IMR-90 (cell line): ENCODE results near the gene OGFOD3.

ENCODE experiments used
- BHLHE40 ChIP-seq: fragments of 150-350 bp; IDR thresholded peaks from 2 replicates; pipeline ENCODE4 v1.6.1; 2016; ENCODE audit warnings: mild to moderate bottlenecking, low read depth, low read length
- CEBPB ChIP-seq: IDR thresholded peaks from 2 replicates; pipeline ENCODE4 v1.6.1; 2012; ENCODE audit warnings: low read depth, low read length, improper control_type of control experiment
- MAZ ChIP-seq: IDR thresholded peaks from 2 replicates; pipeline ENCODE4 v1.6.1; 2012; ENCODE audit warnings: low read depth, mild to moderate bottlenecking, low read length, improper control_type of control experiment, moderate library complexity, borderline replicate concordance
- NFE2L2 ChIP-seq: fragments of 150-350 bp; IDR thresholded peaks from 2 replicates; pipeline ENCODE4 v1.6.1; 2016; ENCODE audit warnings: low read depth, mild to moderate bottlenecking, low read length
- POLR2A ChIP-seq: IDR thresholded peaks from 2 replicates; pipeline ENCODE4 v1.6.1; 2012; ENCODE audit warnings: mild to moderate bottlenecking, low read depth, low read length
- RAD21 ChIP-seq: IDR thresholded peaks from 2 replicates; pipeline ENCODE4 v1.6.1; 2012; ENCODE audit warnings: low read length, improper control_type of control experiment
- RFX5 ChIP-seq: IDR thresholded peaks from 2 replicates; pipeline ENCODE4 v1.8.0; 2012; ENCODE audit warnings: low read depth, mild to moderate bottlenecking, low read length, moderate library complexity
- SMC3 ChIP-seq: fragments of 150-350 bp; IDR thresholded peaks from 2 replicates; pipeline ENCODE4 v1.6.1; 2016; ENCODE audit warnings: low read depth, mild to moderate bottlenecking, antibody characterized with exemption, low read length, moderate library complexity
- TF ChIP-seq, protein P1 (sequence below): conservative IDR thresholded peaks from 2 replicates; pipeline ENCODE4 v1.5.1; 2012; ENCODE audit warnings: mild to moderate bottlenecking, low read depth, low read length, improper control_type of control experiment

DNA sequence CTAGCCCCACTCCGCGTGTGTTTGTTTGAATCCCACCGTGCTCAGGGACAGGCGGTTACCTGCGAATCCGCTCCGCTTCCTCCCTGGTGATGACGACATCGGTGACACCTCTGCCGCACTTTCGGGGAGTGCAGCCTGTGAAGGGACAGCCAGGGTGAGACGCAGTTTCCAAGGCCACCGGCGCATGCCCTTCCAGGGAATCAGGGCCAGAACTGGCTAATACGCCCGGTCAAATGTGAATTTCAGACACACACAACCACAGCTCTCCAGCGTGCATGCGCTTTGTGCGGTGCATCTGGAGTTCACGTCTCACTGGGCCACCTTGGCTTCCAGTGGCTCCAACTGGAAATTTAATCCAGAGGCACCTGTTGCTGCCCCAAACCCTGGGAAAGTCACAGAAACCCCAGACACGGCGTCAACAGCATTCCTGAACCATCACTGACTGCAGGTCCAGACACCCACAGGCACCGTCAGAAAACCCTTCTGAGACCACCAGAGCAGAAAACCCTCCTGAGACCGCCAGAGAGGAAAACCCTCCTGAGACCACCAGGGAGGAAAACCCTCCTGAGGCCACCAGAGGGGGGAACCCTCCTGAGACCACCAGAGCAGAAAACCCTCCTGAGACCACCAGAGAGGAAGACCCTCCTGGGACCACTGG lies 6.9 kb downstream of the OGFOD3 start:
- TF ChIP-seq POLR2A = no peak
- no peak for TF ChIP-seq SMC3
- TF ChIP-seq, protein P1, sequence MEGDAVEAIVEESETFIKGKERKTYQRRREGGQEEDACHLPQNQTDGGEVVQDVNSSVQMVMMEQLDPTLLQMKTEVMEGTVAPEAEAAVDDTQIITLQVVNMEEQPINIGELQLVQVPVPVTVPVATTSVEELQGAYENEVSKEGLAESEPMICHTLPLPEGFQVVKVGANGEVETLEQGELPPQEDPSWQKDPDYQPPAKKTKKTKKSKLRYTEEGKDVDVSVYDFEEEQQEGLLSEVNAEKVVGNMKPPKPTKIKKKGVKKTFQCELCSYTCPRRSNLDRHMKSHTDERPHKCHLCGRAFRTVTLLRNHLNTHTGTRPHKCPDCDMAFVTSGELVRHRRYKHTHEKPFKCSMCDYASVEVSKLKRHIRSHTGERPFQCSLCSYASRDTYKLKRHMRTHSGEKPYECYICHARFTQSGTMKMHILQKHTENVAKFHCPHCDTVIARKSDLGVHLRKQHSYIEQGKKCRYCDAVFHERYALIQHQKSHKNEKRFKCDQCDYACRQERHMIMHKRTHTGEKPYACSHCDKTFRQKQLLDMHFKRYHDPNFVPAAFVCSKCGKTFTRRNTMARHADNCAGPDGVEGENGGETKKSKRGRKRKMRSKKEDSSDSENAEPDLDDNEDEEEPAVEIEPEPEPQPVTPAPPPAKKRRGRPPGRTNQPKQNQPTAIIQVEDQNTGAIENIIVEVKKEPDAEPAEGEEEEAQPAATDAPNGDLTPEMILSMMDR = no peak
- TF ChIP-seq MAZ = no peak
- TF ChIP-seq CEBPB = no peak
- TF ChIP-seq NFE2L2 = no peak
- TF ChIP-seq RAD21 = no peak
- TF ChIP-seq RFX5 = no peak
- TF ChIP-seq BHLHE40 = no peak
